ENCODE results near the gene CSMD2. TPM values are rescaled to one million over a fixed set of nuclear protein-coding genes. Genes with fewer than 3 reads are reported as not detected.

Gene CSMD2
- total and polyA plus RNA-seq, 7 donors, result under 0.01 to 0.83 (median 0.16) TPM

GRCh38 chr1:33633019-33633801, 531.8 kb downstream of the CSMD2 start:
- Histone ChIP-seq H3K4me3 (no peak overlapping the region), H3K27ac (no peak overlapping the region), H3K27me3 (peaks cover 0 to 6% (median 0%) of the 10 kb centered on the region in 3 donors), H3K4me1 (peaks cover 0 to 3% (median 0%) of the 10 kb centered on the region in 4 donors), H3K9me3 (no peaks in the 10 kb centered on the region), H3K36me3 (no peaks in the 10 kb centered on the region)
- no peak for TF ChIP-seq POLR2AphosphoS5 (IDR thresholded peaks at IDR 0.05)
- TF ChIP-seq CTCF (IDR thresholded peaks at IDR 0.05), result peak; percentile 60 to 94 (median 86)
- peak; percentile 92 for DNase-seq
- intact Hi-C loops (cut with DNase I), result loop anchor here (2.0 to 10.0 kb wide), 3 partner anchors 530 to 1110 kb away; no protein-coding TSS in a partner anchor
- 31 to 36% methylated on average over 29 of the region's 29 CpGs for WGBS, 2 donors

- Histone ChIP-seq H3K27ac (no peak overlapping the region), H3K36me3 (no peaks in the 10 kb centered on the region), H3K9me3 (no peaks in the 10 kb centered on the region), H3K4me1 (peaks cover 0 to 3% (median 0%) of the 10 kb centered on the region in 4 donors), H3K4me3 (no peak overlapping the region), H3K27me3 (peaks cover 0 to 22% (median 0%) of the 10 kb centered on the region in 3 donors)
- DNase-seq, result no peak
- intact Hi-C loops (cut with DNase I), result loop anchor here (10.0 kb wide), 1 partner anchor 974 kb away; no protein-coding TSS in a partner anchor
- WGBS, 2 donors, result 46 to 86% methylated on average over 1 of the region's 1 CpG
- no peak for TF ChIP-seq POLR2A (IDR thresholded peaks at IDR 0.05)
- no peak for TF ChIP-seq CTCF (IDR thresholded peaks at IDR 0.05)
- no peak for TF ChIP-seq EP300 (IDR thresholded peaks at IDR 0.05)
- no peak for TF ChIP-seq POLR2AphosphoS5 (IDR thresholded peaks at IDR 0.05)
Observed at GRCh38 chr1:33630686-33631085, 534.3 kb downstream of the CSMD2 start.

GRCh38 chr1:33626801-33627200, 538.2 kb downstream of the CSMD2 start:
- TF ChIP-seq CTCF (IDR thresholded peaks at IDR 0.05) (no peak), POLR2A (IDR thresholded peaks at IDR 0.05) (no peak), POLR2AphosphoS5 (IDR thresholded peaks at IDR 0.05) (no peak), EP300 (IDR thresholded peaks at IDR 0.05) (no peak)
- H3K4me1 ChIP-seq, result no peaks in the 10 kb centered on the region
- no peak for DNase-seq
- H3K27me3 ChIP-seq, result peaks cover 0 to 22% (median 0%) of the 10 kb centered on the region in 3 donors
- no peak overlapping the region for H3K27ac ChIP-seq
- intact Hi-C loops (cut with DNase I), result no loop called here
- no peaks in the 10 kb centered on the region for H3K9me3 ChIP-seq
- no peak overlapping the region for H3K4me3 ChIP-seq
- WGBS, 2 donors, result 83 to 85% methylated on average over 4 of the region's 4 CpGs
- no peaks in the 10 kb centered on the region for H3K36me3 ChIP-seq

- no peaks in the 10 kb centered on the region for H3K36me3 ChIP-seq
- no peak for DNase-seq
- peaks cover 0 to 22% (median 0%) of the 10 kb centered on the region in 3 donors for H3K27me3 ChIP-seq
- WGBS, 2 donors, result 92% methylated on average over 35 of the region's 35 CpGs
- H3K9me3 ChIP-seq, result no peaks in the 10 kb centered on the region
- H3K4me1 ChIP-seq, result no peaks in the 10 kb centered on the region
- H3K4me3 ChIP-seq, result no peak overlapping the region
- no peak for TF ChIP-seq POLR2AphosphoS5 (IDR thresholded peaks at IDR 0.05)
- no peak for TF ChIP-seq EP300 (IDR thresholded peaks at IDR 0.05)
- TF ChIP-seq CTCF (IDR thresholded peaks at IDR 0.05), result no peak
- TF ChIP-seq POLR2A (IDR thresholded peaks at IDR 0.05), result no peak
- intact Hi-C loops (cut with DNase I), result no loop called here
- H3K27ac ChIP-seq, result no peak overlapping the region
Observed at GRCh38 chr1:33624991-33625870, 539.8 kb downstream of the CSMD2 start.

Measured in sigmoid colon (tissue), 7 donors.